Hypothalamus (tissue), 51 donors: ENCODE data around the gene ROBO2.

Experiments
- DNase-seq, 51 donors: peaks; one replicate each; lab custom pipeline; 2025; lab: John Stamatoyannopoulos, UW

ROBO2 gene

DNA sequence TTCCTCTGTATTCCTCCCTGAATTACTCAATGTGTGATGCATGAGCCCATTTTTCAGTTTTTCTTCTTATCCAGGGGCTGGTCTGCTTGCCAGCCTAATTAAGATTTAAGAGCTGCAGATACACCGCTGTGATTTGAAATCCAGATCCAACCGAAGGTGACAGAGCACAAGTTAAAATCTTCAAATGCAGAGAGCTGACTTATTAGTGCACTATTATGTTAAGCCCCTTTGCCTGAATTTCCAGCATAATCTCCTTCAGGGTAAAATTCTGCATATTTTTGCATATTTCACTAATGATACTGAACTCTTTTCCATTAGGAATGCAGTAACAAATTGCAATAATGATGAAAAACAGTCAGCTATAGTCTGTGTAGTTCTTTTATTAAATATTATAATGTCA, 583.6 kb downstream of the ROBO2 start:
- DNase-seq, result no peak

DNA sequence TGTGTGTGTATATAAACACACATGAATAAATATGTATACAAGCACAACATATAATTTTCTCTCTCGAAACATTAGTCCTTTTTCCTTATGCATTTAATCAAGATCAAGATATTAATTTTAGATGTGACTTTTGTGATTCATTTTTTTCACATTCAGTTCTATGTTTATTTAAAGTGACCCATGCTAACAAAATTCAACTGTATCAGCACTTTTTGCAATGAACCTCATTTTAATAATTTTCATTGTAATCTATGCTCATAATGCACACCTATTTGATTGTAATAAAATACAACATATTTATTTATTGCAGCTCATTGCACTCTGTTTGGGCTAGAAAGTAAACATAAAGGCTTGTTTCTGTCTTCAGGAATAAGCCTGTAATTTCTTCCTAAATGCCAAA, 586.3 kb downstream of the ROBO2 start:
- no peak for DNase-seq

DNA sequence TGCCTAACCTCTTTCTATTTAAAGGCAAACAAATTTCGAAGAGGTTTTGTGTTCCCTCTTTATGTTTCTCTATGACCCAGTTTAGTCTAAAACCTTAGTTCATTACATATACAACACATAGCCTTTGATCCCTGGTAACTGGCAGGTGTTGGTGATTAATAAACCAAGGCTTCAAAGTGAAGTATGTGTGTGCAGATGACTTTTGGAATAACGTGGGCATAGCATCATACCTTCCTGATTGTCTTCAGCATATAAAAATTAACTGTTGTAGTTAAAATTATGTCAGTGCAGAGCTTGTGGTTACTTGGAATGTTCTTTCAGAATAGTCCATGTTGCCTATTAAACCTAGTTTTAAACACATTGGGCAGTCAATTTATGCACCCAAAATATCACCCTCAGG, 608.3 kb downstream of the ROBO2 start:
- DNase-seq, result no peak

DNA sequence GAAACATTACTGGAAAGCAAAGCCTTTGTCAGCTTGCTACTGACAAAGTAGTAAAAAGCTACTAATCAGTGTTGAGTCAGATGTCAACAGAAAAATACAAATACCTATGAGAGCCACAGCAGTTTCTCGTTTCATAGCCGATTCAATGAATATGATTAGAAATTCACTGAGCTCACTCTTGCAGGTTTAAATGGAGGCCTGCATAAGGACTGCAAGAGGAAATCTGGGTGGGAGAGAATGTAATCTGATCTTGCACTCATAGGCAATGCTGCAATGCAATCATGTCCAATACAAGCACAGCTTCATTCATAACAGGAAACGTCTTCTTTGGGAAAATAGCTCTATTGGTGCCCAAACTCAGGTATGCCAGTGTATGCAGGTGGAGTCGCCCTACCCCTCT, 608.8 kb downstream of the ROBO2 start:
- no peak for DNase-seq

DNA sequence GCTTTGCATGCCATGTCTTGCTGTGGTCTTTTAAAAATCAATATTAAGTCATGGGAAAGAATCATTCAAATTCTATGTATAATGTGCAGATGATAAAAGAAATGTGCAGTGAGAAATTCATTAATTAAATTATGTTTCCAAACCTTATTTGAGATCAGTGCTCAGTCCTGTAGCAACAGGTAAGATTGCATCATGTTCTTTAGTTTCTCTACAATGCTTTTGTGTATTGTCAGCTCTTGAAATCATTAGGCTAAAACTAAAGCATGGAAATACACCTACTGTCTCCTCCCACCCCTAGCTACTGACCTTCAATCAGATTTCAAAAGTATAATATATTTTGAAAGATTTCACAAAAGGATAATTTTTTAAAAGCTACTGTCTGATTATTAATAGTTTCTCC, 612.7 kb downstream of the ROBO2 start:
- DNase-seq, result no peak

DNA sequence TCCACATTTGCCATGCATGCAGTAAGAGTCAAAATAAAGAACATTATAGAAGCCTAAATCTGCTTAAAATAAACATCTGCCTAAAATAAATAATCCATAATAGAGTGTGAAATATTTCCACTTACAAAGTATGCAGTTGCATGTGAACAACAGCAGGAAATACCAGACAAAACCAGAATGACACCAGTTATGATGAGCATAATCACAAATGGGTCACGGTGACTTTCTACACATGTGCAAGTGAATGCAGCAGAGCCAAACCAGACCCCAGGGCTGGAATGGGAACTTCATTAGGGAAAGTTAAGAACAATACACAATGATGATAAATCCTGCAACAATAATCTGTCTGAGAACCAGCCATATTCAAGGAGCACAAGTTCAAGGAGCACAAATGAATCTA, 615.5 kb downstream of the ROBO2 start:
- DNase-seq, result no peak

DNA sequence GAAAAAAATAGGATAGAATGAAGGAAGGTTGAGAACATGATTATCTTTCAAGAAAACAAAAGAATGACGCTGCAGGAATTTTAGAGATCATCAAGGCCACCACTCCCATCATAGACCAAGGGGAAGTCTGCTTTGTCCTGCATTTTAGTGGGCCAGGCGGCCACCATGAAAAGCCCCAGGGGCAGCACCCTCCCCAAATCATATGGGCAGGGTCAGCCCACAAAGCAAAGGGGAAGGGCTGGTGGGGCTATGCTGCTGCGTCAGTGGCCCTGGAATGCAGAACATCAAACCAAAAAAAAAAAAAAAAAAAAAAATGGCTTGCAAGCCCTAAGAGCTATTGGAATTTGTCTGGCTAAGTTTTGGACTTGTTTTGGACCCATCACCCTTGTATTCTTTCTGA, 620.8 kb downstream of the ROBO2 start:
- no peak for DNase-seq

DNA sequence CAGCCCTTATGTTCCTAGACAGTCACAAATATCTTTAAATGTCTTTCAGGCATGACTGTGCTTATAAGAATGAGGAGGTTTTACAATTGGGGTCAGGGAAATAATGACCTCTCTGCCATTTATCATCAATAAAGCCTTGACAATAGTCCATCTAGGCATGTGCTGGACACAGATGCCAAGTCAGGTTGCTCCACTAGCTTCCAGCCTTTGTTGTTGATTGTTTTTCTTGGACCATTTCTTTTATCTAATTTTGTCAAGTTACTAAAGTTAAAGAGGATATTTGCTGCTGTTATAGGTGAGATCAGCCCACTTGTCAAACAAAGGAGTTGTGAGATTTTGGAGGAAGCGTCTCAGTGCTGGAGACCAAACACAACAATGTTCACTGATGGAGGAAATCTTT, 628.0 kb downstream of the ROBO2 start:
- DNase-seq, result no peak

DNA sequence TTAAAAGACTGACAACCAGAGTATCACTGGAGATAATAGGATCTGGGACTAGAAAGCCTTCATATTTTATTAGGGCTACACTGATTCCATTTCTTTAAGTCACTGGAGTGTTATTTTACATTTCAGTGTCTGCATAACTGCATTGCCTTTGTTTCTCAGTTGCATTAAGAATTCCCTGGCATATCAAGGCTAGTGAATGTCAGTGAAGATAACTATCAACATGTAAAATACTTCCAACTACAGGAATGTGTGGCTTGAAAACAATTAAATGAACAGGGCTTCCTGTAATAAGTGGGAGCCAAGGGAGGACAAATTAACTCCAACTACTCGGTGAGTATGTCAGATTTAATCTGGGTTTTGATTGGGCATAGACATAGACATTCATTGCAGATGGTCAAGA, 628.5 kb downstream of the ROBO2 start:
- no peak for DNase-seq

DNA sequence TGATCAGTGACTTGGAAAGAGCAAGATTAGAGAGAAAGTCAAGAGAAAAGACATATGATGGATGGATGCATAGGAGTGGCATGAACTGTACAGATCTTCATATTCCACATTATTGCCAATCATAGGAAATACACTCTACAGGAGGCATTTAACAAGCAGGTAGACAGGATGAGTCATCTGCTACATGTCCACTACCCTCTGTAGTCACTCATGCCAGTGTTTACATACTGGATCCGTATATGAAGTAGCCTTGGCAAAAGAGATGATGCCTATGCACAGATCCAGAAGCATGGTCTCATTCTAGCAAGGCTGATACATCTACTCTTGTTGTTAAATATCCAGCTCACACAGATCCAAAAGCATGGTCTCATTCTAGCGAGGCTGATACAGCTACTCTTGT, 632.1 kb downstream of the ROBO2 start:
- DNase-seq, result no peak

DNA sequence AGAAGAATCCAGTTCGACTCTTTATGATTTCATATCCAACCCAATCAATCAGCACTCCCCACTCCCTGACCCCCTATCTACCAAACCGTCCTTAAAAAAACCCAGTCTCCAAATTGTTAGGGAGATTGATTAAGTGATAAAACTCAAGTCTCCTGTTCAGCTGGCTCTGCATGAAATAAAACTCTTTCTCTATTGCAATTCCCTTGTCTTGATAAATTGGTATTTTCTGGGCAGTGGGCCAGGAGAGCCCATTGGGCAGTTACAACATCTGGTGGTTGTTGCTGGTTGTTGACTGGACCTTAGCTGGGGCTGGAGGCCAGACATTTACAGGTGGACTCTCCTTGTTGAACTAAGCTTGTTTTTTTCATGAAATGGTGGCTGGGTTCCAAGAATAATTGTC, 642.3 kb downstream of the ROBO2 start:
- no peak for DNase-seq

DNA sequence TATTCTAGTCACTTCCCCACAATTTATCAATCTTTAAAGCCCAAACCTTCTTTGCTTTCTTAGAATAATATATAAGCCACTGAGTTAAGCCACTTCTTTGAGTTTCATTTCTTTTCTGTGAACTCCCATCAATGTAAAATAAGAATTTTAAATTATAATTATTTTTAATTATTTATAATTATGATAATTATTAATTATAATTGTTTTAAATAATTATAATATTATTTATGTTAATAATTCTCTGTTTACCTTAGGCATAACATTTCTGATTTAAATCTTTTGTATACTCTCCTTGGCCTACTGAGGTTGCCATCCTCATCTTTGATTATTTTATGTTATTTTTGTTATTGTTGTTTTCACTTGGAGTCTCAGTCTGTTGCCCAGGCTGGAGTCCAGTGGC, 644.2 kb downstream of the ROBO2 start:
- DNase-seq, result no peak

DNA sequence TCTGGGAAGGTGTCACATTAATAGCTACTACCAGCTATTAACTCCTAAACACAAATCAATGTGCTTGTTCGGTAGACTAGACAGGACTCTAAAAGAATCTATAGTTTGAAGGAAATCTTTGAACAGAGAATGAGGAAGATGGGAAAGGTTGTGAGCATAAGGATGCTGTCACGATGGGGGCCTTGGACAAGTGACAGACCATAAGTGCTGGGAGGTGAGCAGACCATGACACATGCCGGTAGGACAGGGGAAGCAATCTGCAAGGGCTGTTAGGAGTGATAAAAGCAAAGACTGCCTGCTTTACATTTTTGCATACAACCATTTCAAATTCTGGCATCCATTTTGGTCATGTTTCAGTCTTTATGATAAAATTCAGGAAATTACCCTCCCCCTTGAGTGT, 645.8 kb downstream of the ROBO2 start:
- DNase-seq, result no peak

DNA sequence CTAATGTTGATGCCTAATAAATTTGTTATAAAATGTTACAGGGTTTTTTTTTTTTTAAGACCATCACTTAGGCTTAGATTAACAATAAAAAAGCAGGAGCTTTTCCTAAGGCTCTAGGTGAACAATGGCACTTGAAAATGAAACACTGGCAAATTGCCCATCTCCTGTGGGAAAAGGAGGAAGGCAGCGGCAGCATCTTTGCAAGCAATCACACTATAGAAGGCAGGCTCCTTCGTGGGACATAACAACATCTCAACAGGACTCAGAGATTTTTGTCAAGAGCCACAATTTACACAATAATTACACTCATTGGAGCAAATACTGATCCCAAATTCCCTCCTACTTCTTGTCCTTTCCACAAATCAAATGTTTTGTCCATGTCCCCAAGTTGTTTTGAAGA, 646.7 kb downstream of the ROBO2 start:
- no peak for DNase-seq

DNA sequence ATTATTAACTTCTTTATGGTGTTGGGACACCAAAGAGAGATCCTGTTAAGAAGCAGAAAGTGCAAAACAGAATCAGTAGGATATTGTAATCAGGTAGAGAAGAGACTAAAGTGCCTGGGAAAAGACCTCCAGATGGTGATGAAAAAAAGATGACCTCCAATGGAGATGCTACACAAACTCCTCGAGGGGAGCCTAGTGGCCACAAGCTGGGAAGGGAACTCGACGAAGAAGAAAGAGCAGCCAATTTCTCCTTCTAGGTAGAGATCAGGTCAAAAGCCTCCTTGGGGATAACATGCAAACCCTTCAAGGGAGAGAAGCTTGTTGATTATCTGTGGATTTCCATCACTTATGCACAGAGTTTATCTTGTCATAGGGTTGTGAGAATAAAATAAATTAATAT, 647.6 kb downstream of the ROBO2 start:
- no peak for DNase-seq

DNA sequence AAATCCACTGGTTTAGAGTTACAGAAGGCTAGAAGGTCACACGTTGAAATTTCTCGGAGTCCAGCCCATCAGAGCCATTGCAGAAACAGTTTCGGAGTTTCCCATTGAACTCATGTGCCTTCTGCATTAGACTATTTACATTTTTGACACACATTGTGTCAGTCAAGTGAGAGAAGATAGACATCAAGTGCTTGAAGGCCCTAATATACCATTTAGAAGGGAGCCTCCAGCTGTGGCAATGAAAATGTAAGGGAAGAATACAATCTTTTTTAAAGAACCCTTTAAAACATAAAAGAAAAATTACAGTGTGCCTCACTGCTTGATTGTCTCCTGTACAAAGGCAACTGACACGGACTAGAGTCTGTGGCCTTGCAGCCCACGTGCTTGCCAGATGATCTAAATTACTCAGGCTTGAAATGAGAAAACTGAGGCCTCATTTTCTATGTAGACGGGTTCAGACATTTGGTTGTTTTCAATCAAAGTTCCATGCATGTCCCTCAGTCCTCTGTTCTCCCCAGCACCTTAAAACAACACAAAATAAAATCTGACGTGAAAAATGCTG, 650.5 kb downstream of the ROBO2 start:
- DNase-seq, result no peak

DNA sequence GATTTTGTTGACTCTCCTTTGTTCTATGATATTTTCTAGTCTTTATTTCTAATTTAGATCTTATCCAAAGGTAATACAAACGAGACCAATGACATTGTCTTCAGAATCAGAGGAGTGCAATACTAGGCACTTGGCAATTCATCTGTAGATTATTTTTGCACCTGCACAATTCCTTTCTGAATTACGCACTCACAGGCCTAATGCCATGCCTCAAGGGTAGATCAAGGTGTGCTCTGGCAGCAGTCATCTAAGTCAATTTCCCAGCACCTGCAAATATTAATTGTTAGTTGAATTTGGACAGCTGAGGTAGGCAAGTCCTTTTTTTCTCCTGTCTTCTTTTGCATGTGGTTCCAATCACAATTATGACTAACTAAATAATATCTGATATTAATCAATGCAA, 653.2 kb downstream of the ROBO2 start:
- DNase-seq, result no peak

DNA sequence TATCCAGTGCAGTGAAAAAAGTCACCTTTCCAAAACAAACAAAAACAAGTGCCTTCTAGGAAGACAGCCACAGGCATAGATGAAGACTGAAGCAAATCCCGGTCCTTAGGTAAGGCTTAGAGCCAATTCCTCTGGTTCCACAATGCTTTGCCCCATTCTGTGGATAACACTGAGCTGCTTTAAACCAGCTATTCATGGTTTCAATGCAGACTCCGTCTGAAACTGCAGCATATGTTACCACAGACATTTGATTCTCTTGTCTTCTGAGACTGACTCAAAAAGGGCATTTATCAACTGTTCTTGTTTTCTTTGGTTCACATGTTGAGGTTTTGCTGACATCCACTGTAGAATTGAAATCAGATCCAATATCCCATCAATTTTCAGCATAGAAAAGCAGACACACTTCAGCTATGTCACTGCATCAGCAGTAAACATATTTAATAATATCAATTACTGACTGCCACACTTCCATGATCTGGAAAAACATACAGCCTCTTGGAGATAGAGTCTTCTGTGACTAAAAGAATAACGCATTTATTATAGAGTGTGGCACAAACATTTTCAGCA, 659.3 kb downstream of the ROBO2 start:
- no peak for DNase-seq
